ENCODE measurements around the gene PDE9A.
"Not testable (repeated sequence)": the region's sequence is repeated elsewhere in the genome, so short reads cannot be mapped to it uniquely, and the experiment has no call there.

Gene PDE9A

DNA sequence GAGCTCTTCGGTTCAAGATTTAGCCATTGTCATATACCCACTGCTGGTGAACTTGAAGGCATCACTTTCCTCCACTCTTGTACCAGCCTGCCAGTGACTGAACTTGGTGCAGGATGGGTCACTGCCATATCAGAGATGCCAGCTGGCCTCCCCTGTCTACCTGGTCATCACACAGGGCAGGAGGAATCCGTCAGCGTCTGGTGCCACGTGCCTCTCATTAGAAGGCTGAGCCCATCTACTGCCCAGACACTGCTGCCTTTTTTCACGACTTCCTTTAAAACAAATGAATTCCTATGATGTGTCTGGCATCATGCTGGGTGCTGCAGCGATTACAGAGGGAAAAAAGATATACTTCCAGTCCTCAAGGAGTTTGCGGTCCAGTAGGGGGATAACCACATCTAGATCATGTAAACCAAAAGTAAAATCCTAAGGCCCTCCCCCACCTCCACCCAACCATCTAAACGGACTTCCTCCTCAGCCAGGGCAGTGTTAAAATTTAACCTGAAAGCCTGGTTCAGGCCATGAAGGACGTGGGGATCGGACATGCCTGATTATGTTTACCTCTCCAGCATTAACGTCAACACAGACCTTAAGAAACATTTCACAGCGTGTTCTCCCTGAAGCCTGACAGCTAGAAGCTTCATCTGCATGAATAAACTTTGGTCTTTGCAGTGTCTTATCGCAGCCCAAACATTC, 29.2 kb upstream of the PDE9A start:
- DNase-seq (ENCODE audit: insufficient read length, low spot score) (no peak), FAIRE-seq (no peak)

DNA sequence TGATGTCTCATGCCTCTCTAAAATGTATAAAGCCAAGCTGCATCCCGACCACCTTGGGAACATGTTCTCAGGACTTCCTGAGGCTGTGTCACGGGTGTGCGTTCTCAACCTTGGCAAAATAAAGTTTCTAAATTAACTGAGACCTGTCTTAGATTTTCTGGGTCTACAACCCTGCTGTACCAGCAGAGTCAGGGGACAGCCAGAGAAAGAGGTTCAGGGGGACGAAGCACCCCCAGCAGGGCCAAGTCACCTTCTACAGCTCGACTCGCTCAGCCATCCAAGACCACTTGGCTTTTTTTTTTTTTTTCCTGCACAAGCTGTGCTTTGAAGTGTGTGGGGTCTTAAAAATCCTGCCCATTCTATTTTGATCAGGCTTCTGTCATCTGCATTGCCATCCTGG, 28.5 kb upstream of the PDE9A start:
- DNase-seq (ENCODE audit: insufficient read length, low spot score) (no peak), FAIRE-seq (no peak)

- FAIRE-seq (no peak), DNase-seq (ENCODE audit: insufficient read length, low spot score) (no peak)
Measured at GRCh38 chr21:42626171-42626570, 27.2 kb upstream of the PDE9A start.

GRCh38 chr21:42627527-42628289, 25.7 kb upstream of the PDE9A start:
- FAIRE-seq: no peak

GRCh38 chr21:42628466-42629061, 24.9 kb upstream of the PDE9A start:
- FAIRE-seq; DNase-seq (ENCODE audit: insufficient read length, low spot score): not testable (repeated sequence)

More at GRCh38 chr21:42627527-42628289, 25.7 kb upstream of the PDE9A start:
- DNase-seq (ENCODE audit: insufficient read length, low spot score): no peak

- FAIRE-seq: no peak
- no peak for DNase-seq (ENCODE audit: insufficient read length, low spot score)
Measured at GRCh38 chr21:42629933-42630589, 23.4 kb upstream of the PDE9A start.

DNA sequence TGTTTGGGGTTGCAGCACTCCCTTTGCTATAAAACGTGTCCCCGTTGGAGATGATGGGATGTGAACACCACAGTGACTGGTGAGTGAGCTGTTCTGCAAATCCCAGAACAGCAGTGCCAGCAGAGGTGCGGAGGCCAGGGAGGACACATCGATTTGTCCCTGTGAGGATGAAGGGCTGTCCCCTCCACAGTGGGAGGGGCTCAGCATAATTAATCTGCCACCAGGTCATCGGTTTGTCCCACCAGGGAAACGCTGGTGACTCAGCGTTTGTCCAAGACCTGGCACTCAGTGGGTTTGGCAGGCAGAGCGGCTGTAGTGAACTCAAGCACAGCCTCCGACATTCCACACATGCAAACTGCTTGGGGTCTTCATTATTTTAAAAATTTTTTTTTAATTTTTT, 22.8 kb upstream of the PDE9A start:
- FAIRE-seq: no peak
- no peak for DNase-seq (ENCODE audit: insufficient read length, low spot score)

DNA sequence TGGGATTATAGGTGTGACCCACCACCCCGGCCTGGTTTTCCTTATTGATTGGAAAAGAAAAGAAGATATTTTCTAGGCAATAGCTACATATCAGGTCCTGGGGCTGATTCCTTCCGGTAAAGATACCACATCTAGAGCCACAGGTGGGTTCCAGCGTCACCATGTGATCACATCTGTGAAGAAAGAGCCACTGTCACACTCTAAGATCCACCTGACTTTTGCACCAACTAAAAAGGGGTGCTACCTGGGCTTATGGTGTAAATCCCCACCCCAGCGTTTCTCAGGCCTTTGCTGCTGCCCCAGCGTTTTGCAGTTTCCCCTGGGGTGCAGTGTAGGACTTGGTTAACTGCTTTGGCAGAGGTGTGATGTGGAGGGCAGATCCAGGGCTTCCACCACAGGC, 22.3 kb upstream of the PDE9A start:
- FAIRE-seq: no peak
- no peak for DNase-seq (ENCODE audit: insufficient read length, low spot score)

DNA sequence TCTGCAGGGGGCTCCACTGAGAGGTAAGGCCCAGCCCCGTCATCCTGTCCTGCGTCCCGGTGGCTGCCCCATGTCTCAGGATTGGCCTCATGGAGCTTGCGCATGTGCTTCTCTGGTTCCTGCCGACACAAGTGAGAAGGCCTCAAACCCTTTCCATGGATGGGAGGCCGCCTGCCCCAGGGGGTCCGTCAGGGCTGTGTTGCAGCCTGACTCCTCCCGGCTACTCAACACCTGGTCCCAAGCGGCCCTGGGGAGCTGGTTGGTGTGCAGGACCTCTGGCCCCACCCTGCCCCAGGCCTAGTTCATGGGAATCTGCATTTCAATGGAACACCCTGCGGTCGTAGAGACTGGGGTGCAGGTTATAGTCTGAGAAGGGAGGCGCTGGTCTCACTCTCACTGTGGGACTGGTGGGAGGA, 21.1 kb upstream of the PDE9A start:
- DNase-seq (ENCODE audit: insufficient read length, low spot score): no peak

DNA sequence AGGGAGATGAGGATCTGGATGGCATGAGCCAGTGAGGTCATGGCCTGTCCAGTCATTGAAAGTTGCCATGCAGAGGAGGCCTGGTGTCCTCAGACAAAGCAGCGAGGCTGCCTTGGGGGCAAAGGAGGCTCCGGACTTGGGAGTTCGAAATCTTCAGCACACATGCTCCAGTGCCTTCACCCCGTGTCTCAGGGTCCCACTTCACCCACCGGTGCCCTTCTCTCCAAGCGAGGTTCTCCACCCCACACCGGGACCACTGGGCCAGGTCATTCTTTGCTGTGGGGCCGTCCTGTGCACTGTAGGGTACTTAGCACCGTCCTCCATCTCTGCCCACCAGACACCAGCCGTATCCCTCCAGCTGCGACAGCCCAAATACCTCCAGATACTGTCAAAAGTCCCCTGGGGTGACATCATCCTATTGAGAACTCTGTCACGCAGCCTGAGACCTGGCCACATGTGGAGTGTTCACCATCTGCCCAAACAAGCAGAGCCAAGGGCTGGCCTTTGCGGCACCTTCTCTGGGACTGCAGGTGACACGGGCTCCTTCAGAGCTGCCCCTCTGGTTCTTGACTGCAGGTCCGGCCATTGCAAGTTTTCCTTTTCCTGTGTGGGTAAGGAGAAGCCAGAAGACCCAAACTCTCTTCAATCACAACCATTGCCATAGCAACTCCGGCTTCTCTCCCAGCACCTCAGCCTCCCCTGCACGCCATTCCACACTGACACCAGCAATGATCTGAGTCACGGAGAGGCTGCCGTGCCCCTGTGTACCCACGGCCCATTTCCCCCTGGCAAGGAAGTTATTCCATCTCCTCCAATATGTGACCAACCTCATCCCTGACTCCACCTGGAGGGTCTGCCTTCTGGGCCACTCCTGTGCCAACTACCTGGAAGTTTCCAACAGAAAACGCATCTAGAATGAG, 20.4 kb upstream of the PDE9A start:
- FAIRE-seq: no peak
- no peak for DNase-seq (ENCODE audit: insufficient read length, low spot score)

More for the DNA sequence above, 21.1 kb upstream of the PDE9A start:
- no peak for FAIRE-seq

- FAIRE-seq (no peak), DNase-seq (ENCODE audit: insufficient read length, low spot score) (no peak)
Measured at GRCh38 chr21:42633858-42634257, 19.6 kb upstream of the PDE9A start.

DNA sequence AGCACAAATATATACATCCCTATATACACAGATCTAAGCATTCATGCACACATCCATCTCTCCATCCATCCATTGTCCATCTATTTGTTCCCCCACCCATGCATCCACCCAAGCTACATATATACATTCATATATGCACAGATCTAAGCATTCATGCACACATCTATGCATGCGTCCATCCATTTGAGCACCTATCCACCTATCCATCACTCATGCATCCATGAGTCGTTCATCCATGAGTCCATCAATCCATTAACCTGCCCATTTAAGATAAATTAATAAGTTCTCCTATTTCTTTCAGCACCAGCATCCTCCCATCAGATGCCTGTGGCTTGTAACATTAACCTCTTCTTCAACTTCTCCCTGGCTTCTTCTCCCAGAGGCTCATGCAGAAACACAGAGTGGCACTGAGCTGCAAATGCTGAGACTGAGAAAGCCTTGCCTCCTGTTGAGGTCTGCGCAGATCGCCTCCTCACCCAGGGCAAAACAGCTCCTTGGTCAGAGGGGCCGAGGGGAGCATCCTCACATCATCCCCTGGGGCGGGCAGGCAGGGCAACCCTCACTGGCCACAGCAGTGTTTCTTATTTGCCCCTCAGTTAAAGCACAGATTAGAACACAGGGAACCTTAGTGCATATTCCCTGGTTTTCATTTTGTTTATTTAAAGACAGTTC, 17.4 kb upstream of the PDE9A start:
- DNase-seq (ENCODE audit: insufficient read length, low spot score) (no peak), FAIRE-seq (no peak)

DNA sequence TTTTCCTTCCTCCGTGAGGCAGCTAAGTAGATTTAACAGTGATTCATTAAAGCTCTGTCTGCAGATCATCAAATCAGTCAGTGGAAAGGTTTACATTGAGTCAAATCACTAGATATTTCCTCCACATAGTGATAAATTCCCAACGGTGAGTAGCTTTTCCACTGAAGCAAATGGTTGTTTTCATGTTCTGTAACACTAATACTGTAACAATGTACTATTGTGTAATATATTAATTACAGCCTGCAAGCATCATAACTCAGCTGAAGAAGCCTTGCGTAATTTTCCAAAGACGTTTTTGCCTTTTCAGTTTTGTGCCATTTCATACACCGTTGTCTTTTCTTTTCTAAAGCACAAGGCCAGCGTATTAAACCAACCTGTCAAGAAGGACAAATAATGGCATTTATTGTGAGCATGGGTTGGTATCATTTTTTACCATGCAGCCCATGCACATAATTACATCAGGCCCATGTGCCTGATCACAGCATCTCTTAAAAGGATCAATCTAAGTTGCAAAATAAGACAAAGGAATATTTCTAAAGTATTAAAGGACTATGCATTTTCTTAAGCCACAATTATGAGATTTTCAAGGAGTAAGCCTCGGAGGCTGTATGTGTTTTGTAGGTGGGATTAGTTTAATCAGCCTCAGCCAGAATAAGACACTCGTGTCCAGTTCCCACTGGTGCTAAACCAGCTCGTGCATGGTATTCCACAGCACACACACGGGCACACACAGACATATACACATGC, 16.7 kb upstream of the PDE9A start:
- no peak for FAIRE-seq
- peak; percentile 24 for DNase-seq (ENCODE audit: insufficient read length, low spot score)

GRCh38 chr21:42637267-42638041, 16.0 kb upstream of the PDE9A start:
- DNase-seq (ENCODE audit: insufficient read length, low spot score) (no peak), FAIRE-seq (peak; percentile 88)

GRCh38 chr21:42638266-42638863, 15.1 kb upstream of the PDE9A start:
- FAIRE-seq (no peak), DNase-seq (ENCODE audit: insufficient read length, low spot score) (no peak)

DNA sequence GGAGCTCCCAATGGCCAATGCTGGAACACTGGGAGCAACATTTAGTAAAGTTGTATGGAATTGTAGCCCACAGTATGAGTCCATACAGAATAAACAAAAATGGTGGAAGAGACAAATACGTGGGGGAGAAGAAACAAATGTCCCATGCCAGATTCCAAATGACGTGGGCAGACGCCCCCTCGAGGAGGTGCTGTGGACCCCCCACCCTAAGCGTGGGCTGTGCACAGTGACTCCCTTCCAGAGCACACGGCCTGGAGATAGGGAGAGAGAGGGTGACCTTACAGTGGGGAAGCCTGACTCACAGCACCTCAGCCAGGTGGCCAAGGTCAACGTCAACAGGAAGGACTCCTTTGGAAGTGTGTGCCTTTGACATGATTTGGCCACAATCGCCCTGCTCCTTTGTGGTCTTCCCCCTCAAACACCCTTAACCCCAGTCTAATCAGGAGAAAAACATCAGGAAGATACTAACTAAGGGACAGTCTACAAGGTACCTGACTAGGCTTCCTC, 13.7 kb upstream of the PDE9A start:
- DNase-seq (ENCODE audit: insufficient read length, low spot score) (no peak), FAIRE-seq (no peak)

GRCh38 chr21:42640486-42640885, 12.9 kb upstream of the PDE9A start:
- no peak for FAIRE-seq
- DNase-seq (ENCODE audit: insufficient read length, low spot score): no peak
